K562 (cell line): Measurements from ENCODE around the gene COG6. TPM values are rescaled to one million over a fixed set of nuclear protein-coding genes. Genes with fewer than 3 reads are reported as not detected.

Experiments used
- ATAC-seq: fragments of 200-7000 bp; cut with Tn5 transposase; 3 replicates; pipeline ENCODE4 v1.9.1; 2020; ENCODE audit warnings: moderate library complexity
- BruUV-seq: library from RNA; stranded (reverse); fragments of 400-500 nt; replicated peaks from 2 replicates; lab custom pipeline; 2021; lab: Mats Ljungman, UMichigan
- CTCF ChIA-PET: fragments of 300-600 bp; formaldehyde crosslinking; extraction: SDS; loops from one replicate; lab custom pipeline; 2021; ENCODE audit warnings: low intra/inter-chr PET ratio; lab: Yijun Ruan, JAX
- POLR2A ChIA-PET: fragments of 300-600, 350-650 bp; sonication (Branson Sonifier 250); formaldehyde crosslinking; extraction: SDS; loops from one replicate; lab custom pipeline; 2021; ENCODE audit warnings: antibody characterized with exemption, inconsistent platforms; lab: Yijun Ruan, JAX
- DNase-seq, 4 experiments: peaks; one replicate each; pipeline versions ENCODE4 v3.0.0 to v3.0.0-alpha.2; 2011 to 2018; ENCODE audit warnings: low spot score in 3 of 4, mixed read lengths in 3 of 4; ENCODE audit errors: extremely low read depth in 1 of 4
- FAIRE-seq: peaks from 2 replicates; lab custom pipeline; 2011; peaks lifted over from hg19 to GRCh38; lab: Jason Lieb, UNC
- H2AFZ ChIP-seq: 2 replicates; pipeline ENCODE4 v1.6.0; 2011; ENCODE audit warnings: low read depth, low read length, control low read depth, inconsistent platforms
- H3K27ac ChIP-seq: fragments of 200-600 bp; 3 replicates; pipeline ENCODE4 v1.8.0; 2011; ENCODE audit warnings: low read depth, mild to moderate bottlenecking, control low read depth, inconsistent platforms, low read length, moderate library complexity, mixed read lengths; ENCODE audit errors: extremely low read depth
- H3K27me3 ChIP-seq, 2 experiments: fragments of 300-600 bp in 1 of 2; 2 replicates in 1 of 2; 3 replicates in 1 of 2; pipeline versions ENCODE4 v1.6.0 to v1.8.0; 2011; ENCODE audit warnings: inconsistent platforms in 2 of 2, low read length in 2 of 2, mild to moderate bottlenecking in 1 of 2, mixed read lengths in 1 of 2, moderate library complexity in 1 of 2; ENCODE audit not compliant: control insufficient read depth in 2 of 2, insufficient read depth in 2 of 2
- H3K36me3 ChIP-seq: fragments of 300-600 bp; 3 replicates; pipeline ENCODE4 v1.8.0; 2011; ENCODE audit warnings: mild to moderate bottlenecking, low read length, inconsistent platforms; ENCODE audit not compliant: control insufficient read depth, insufficient read depth
- H3K4me1 ChIP-seq, 2 experiments: fragments of 200-600 bp in 1 of 2; replicated peaks in 1 of 2; 2 replicates in 1 of 2; 3 replicates in 1 of 2; pipeline versions ENCODE4 v1.5.1 to v1.8.0; 2011; ENCODE audit warnings: inconsistent platforms in 2 of 2, low read length in 2 of 2, mild to moderate bottlenecking in 1 of 2, mixed read lengths in 1 of 2, moderate library complexity in 1 of 2; ENCODE audit not compliant: control insufficient read depth in 2 of 2, insufficient read depth in 2 of 2
- H3K4me2 ChIP-seq: 2 replicates; pipeline ENCODE4 v1.6.1; 2011; ENCODE audit warnings: low read length, control low read depth, inconsistent platforms, mixed read lengths; ENCODE audit not compliant: insufficient read depth
- H3K4me3 ChIP-seq: fragments of 200-600 bp; sonication (generic), shearing (Covaris generic); 2 replicates; pipeline ENCODE4 v1.5.1; 2016; ENCODE audit warnings: control low read depth, inconsistent platforms
- H3K79me2 ChIP-seq: fragments of 200-600 bp; 3 replicates; pipeline ENCODE4 v1.8.0; 2011; ENCODE audit warnings: low read length, inconsistent platforms; ENCODE audit not compliant: control insufficient read depth, insufficient read depth
- H3K9ac ChIP-seq, 2 experiments: 2 replicates each; pipeline versions ENCODE4 v1.6.0 to v1.6.1; 2011; ENCODE audit warnings: low read depth in 2 of 2, low read length in 2 of 2, control low read depth in 1 of 2, inconsistent platforms in 1 of 2, mild to moderate bottlenecking in 1 of 2, mixed read lengths in 1 of 2; ENCODE audit not compliant: insufficient read depth in 1 of 2
- H3K9me1 ChIP-seq: one replicate; pipeline ENCODE4 v1.6.0; 2011; ENCODE audit warnings: inconsistent platforms, mild to moderate bottlenecking, low read length, moderate library complexity; ENCODE audit not compliant: control insufficient read depth, insufficient read depth
- H3K9me3 ChIP-seq: replicated peaks from 2 replicates; pipeline ENCODE4 v1.5.1; 2011; ENCODE audit warnings: low read depth, low read length, inconsistent platforms; ENCODE audit not compliant: control insufficient read depth, insufficient read depth
- H4K20me1 ChIP-seq: replicated peaks from 2 replicates; pipeline ENCODE4 v1.6.1; 2011; ENCODE audit warnings: low read length, inconsistent platforms, mixed read lengths; ENCODE audit not compliant: control insufficient read depth, insufficient read depth
- E2F5 ChIP-seq: sonication (generic); formaldehyde crosslinking; IDR thresholded peaks from 2 replicates; pipeline ENCODE4 v1.8.0; 2022; ENCODE audit warnings: mild to moderate bottlenecking, missing genetic modification reagents
- HLTF ChIP-seq: fragments of 450-650 bp; IDR thresholded peaks from 2 replicates; pipeline ENCODE4 v1.6.1; 2016
- IRF1 ChIP-seq: sonication (generic); formaldehyde crosslinking; IDR thresholded peaks from 2 replicates; pipeline ENCODE4 v1.8.0; 2022; ENCODE audit warnings: missing genetic modification reagents, mild to moderate bottlenecking, borderline replicate concordance
- KLF13 ChIP-seq: fragments of 450-650 bp; IDR thresholded peaks from 2 replicates; pipeline ENCODE4 v1.6.1; 2016; ENCODE audit warnings: missing genetic modification characterization, low read depth, mild to moderate bottlenecking, missing compliant biosample characterization, moderate library complexity, borderline replicate concordance
- LCOR ChIP-seq: sonication (generic); formaldehyde crosslinking; IDR thresholded peaks from 2 replicates; pipeline ENCODE4 v1.8.0; 2022; ENCODE audit warnings: mild to moderate bottlenecking, missing genetic modification reagents
- MBD1 ChIP-seq: fragments of 250-450 bp; sonication (Bioruptor Pico); IDR thresholded peaks from 2 replicates; pipeline ENCODE4 v1.8.0; 2022; ENCODE audit warnings: inconsistent platforms
- RUNX1 ChIP-seq: sonication (generic); IDR thresholded peaks from 2 replicates; pipeline ENCODE4 v1.6.1; 2016; ENCODE audit warnings: antibody characterized with exemption, low read depth
- SLC30A9 ChIP-seq: fragments of 250-450 bp; sonication (Bioruptor Pico); IDR thresholded peaks from 2 replicates; pipeline ENCODE4 v1.8.0; 2022; ENCODE audit warnings: mild to moderate bottlenecking, moderate library complexity
- SMAD2 ChIP-seq: fragments of 150-350 bp; IDR thresholded peaks from 2 replicates; pipeline ENCODE4 v1.6.1; 2014; ENCODE audit warnings: low read depth, mild to moderate bottlenecking, low read length
- SP1 ChIP-seq: sonication (generic); formaldehyde crosslinking; IDR thresholded peaks from 2 replicates; pipeline ENCODE4 v1.8.1; 2022; ENCODE audit warnings: mild to moderate bottlenecking, missing genetic modification reagents
- SRSF3 ChIP-seq: fragments of 200-400 bp; formaldehyde crosslinking; IDR thresholded peaks from 2 replicates; pipeline ENCODE4 v1.6.1; 2016; ENCODE audit warnings: mild to moderate bottlenecking, low read length, moderate library complexity; ENCODE audit not compliant: insufficient read depth
- TAF9B ChIP-seq: fragments of 450-650 bp; IDR thresholded peaks from 2 replicates; pipeline ENCODE4 v1.6.1; 2018; ENCODE audit warnings: mild to moderate bottlenecking; ENCODE audit not compliant: partially characterized antibody
- ZNF282 ChIP-seq: sonication (generic); formaldehyde crosslinking; IDR thresholded peaks from 2 replicates; pipeline ENCODE4 v1.8.1; 2023; ENCODE audit warnings: missing genetic modification reagents
- ZNF395 ChIP-seq: fragments of 200-800 bp; sonication (Bioruptor generic); IDR thresholded peaks from 2 replicates; pipeline ENCODE4 v1.6.1; 2017; ENCODE audit warnings: missing genetic modification characterization, missing compliant biosample characterization
- ZNF584 ChIP-seq: fragments of 200-800 bp; sonication (Bioruptor generic); IDR thresholded peaks from 2 replicates; pipeline ENCODE4 v1.6.1; 2016; ENCODE audit warnings: low read depth, mild to moderate bottlenecking, missing genetic modification characterization, missing compliant biosample characterization
- WGBS: fragments of 100-300 bp; shearing (Covaris generic); methylation state at CpG from one replicate; pipeline ENCODE4 v1.1.6; 2016; ENCODE audit warnings: low coverage, mixed read lengths; ENCODE audit not compliant: insufficient coverage; ENCODE audit errors: missing lambda C conversion rate; 5-methylcytosine and 5-hydroxymethylcytosine counted together
- in situ Hi-C: fragments of 300-500 bp; cut with MboI; formaldehyde crosslinking; loops from 4 replicates; pipeline ENCODE4 v1.15.0; 2018; ENCODE audit warnings: inconsistent platforms, mixed read lengths
- intact Hi-C: fragments of 100-400 bp; cut with micrococcal nuclease; formaldehyde crosslinking; loops from 2 replicates; pipeline ENCODE4 v1.14.2; 2022
- polyA plus RNA-seq, 8 experiments: library from polyadenylated mRNA; depleted of rRNA in 4 of 8; stranded (reverse) in 5 of 8; unstranded in 3 of 8; fragments of >200 nt; fragmentation: Nextera tagmentation in 2 of 8; fragmentation: Illumina TruSeq in 1 of 8; extraction: Ambion mirVana in 2 of 8; extraction: Trizol in 1 of 8; gene quantifications; 2 replicates each; pipeline versions ENCODE4 v1.2.1 to v1.2.3, GENCODE V29; 2011 to 2014; ENCODE audit warnings: inconsistent platforms in 1 of 8, missing spikeins in 1 of 8
- total RNA-seq, 7 experiments: library from RNA; depleted of rRNA in 6 of 7; stranded (reverse); fragments of >200 nt in 6 of 7; fragmentation: Illumina TruSeq in 2 of 7; extraction: Trizol in 2 of 7; gene quantifications; 2 replicates each; pipeline versions ENCODE4 v1.2.1 to v1.2.3, GENCODE V29; 2011 to 2021; ENCODE audit warnings: low replicate concordance in 1 of 7

The COG6 gene
- total and polyA plus RNA-seq, 9 of the 15 experiments (the other 6 are each of a cell fraction or from before 2014, with no cell fraction given), result 2.6 to 20.9 (median 9.6) TPM

- TF ChIP-seq ZNF395 (CRISPR knock-in tag), result no peak
These were observed 122.1 kb downstream of the COG6 start (continued) for GRCh38 chr13:39777527-39778061.

- Histone ChIP-seq H3K27ac (no peak overlapping the region), H3K79me2 (no peaks in the 10 kb centered on the region), H3K9me3 (no peaks in the 10 kb centered on the region), H2AFZ (no peak overlapping the region), H3K9ac (no peak overlapping the region), H3K27me3 (no peaks in the 10 kb centered on the region), H3K4me2 (no peak overlapping the region), H3K4me3 (no peak overlapping the region), H3K36me3 (no peaks in the 10 kb centered on the region), H4K20me1 (no peaks in the 10 kb centered on the region), H3K4me1 (no peaks in the 10 kb centered on the region), H3K9me1 (no peaks in the 10 kb centered on the region)
- no peak for DNase-seq
- in situ Hi-C loops, result no loop called here
- no peak for FAIRE-seq
- no TSS peak for BruUV-seq
- no peak for ATAC-seq
- ChIA-PET CTCF (no interaction called here), POLR2A (no interaction called here)
- intact Hi-C loops, result no loop called here
- 0% methylated on average over 8 of the region's 8 CpGs for WGBS
- TF ChIP-seq LCOR (CRISPR knock-in tag) (no peak), SMAD2 (no peak), RUNX1 (no peak), MBD1 (CRISPR knock-in tag) (no peak), IRF1 (CRISPR knock-in tag) (no peak), KLF13 (tag) (no peak), TAF9B (no peak), ZNF282 (no peak), HLTF (no peak), E2F5 (CRISPR knock-in tag) (no peak), SP1 (CRISPR knock-in tag) (no peak), ZNF584 (CRISPR knock-in tag) (no peak), SRSF3 (no peak), SLC30A9 (CRISPR knock-in tag) (no peak)
These were observed 124.1 kb downstream of the COG6 start for GRCh38 chr13:39779337-39780265.
